ENCODE measurements around the gene STOM.

Gene STOM

GRCh38 chr9:121386442-121387175 lies 16.6 kb upstream of the STOM start:
- no peak overlapping the region for H3K4me3 ChIP-seq (ENCODE audit: low read depth, low read length)
- TF ChIP-seq CTCF (IDR thresholded peaks at IDR 0.05; ENCODE audit: borderline replicate concordance, insufficient read depth, low read depth, low read length), result no peak

GRCh38 chr9:121383715-121384114 lies 13.7 kb upstream of the STOM start:
- no peak overlapping the region for H3K4me3 ChIP-seq (ENCODE audit: low read depth, low read length)
- TF ChIP-seq CTCF (IDR thresholded peaks at IDR 0.05; ENCODE audit: borderline replicate concordance, insufficient read depth, low read depth, low read length), result no peak

GRCh38 chr9:121380846-121381245 lies 10.8 kb upstream of the STOM start:
- TF ChIP-seq CTCF (IDR thresholded peaks at IDR 0.05; ENCODE audit: borderline replicate concordance, insufficient read depth, low read depth, low read length), result no peak
- no peak overlapping the region for H3K4me3 ChIP-seq (ENCODE audit: low read depth, low read length)

GRCh38 chr9:121376214-121376830 lies 6.3 kb upstream of the STOM start:
- no peak for TF ChIP-seq CTCF (IDR thresholded peaks at IDR 0.05; ENCODE audit: borderline replicate concordance, insufficient read depth, low read depth, low read length)
- H3K4me3 ChIP-seq (ENCODE audit: low read depth, low read length), result no peak overlapping the region

GRCh38 chr9:121373011-121373729 lies 3.1 kb upstream of the STOM start:
- H3K4me3 ChIP-seq (ENCODE audit: low read depth, low read length), result no peak overlapping the region

GRCh38 chr9:121372239-121373010 lies 2.4 kb upstream of the STOM start:
- H3K4me3 ChIP-seq (ENCODE audit: low read depth, low read length), result no peak overlapping the region
- no peak for TF ChIP-seq CTCF (IDR thresholded peaks at IDR 0.05; ENCODE audit: borderline replicate concordance, insufficient read depth, low read depth, low read length)

More at GRCh38 chr9:121373011-121373729, 3.1 kb upstream of the STOM start:
- no peak for TF ChIP-seq CTCF (IDR thresholded peaks at IDR 0.05; ENCODE audit: borderline replicate concordance, insufficient read depth, low read depth, low read length)
